Activated T-cell treated with anti-CD3 and anti-CD28 coated beads, Interleukin-2, amount 50 U/mL, for 48 hours (primary cell): ENCODE results near the gene NSRP1.
"Not testable (repeated sequence)": the region's sequence is repeated elsewhere in the genome, so short reads cannot be mapped to it uniquely, and the experiment has no call there.

ENCODE experiments used
- DNase-seq, 2 experiments: peaks; one replicate each; pipeline ENCODE4 v3.0.0-alpha.2; 2020

Gene NSRP1

DNA sequence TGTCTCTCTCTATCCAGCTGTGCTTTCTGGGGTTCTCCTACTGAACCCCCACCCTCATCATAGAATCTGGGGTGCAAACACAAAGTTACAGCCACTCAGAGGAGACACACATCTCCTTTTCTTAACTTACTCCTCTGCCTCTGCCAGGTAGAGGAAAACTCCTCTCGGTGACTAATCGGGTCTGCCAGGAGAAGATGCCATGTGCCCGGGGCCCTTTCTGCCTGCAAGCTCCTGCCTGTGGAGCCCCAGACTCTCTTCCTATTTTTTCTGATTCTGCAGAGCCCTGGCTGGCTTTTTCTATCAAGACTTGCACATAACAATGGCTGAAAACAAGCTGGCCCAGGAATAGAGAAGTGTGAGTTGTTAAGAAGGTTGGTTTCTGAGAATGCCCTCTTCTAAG lies 108.5 kb downstream of the NSRP1 start:
- DNase-seq: no peak

DNA sequence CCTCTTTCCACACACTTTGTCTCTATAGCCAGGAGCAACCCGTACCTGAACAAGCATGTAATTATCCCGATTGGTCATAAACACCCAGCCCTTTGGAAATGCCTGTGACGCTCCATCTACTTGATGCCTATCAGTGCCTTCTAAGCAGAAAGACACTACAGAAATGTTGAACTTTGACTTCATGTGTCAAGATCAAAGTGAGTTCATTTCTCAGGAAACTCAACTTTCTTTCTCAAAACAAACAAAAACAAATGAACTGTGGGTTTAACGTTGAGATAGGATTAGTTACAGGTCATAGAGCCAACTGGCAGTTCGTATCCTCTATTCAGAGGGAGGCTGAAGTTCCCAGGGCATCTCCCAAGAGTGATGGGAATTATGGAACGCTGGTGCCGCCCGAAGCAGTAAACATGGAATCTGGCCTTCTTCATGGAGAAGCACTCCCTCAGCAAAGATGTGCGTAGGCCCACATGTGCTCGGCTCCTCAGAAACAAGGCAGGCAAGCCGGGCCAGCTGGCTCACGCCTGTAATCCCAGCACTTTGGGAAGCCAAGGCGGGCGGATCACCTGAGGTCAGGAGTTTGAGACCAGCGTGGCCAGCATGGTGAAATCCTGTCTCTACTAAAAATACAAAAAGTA lies 109.4 kb downstream of the NSRP1 start:
- no peak for DNase-seq

DNA sequence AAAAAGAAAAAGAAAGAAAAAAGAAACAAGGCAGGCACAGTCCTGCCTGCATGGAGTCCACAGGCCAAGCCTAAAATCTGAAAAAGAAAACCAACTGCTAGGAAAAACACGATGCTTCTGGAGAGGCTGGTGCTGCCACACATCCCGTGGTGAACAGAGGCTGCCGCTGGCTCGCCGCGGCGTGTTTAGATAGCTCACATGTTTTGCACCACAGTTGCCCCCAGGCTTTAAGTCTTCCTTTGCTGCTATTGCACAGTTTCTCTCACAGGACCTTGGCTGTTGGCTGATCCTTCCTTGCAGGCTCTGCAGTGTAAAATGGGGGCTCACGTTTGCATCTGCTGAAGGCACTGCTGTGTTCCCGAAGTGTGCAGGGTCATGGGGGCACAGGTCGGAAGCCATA lies 110.3 kb downstream of the NSRP1 start:
- no peak for DNase-seq

DNA sequence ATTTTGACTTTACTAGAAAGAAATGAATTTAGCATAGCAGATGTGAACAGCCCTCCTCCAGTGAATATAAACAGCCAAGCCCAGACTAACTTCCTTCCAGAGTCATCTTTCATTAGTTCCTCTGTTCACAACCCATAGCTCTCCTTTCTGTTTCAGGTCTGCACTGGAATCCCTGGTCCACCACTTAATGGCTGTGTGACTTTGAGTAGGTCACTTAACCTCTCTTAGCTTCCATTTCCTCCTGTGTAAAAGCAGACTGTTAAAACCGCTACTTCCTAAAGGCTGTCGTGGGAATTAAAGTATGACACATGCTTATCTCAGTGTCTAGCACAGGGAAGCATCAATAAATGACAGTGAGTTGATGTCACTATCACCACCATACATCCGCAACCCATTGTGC lies 111.4 kb downstream of the NSRP1 start:
- DNase-seq: no peak

DNA sequence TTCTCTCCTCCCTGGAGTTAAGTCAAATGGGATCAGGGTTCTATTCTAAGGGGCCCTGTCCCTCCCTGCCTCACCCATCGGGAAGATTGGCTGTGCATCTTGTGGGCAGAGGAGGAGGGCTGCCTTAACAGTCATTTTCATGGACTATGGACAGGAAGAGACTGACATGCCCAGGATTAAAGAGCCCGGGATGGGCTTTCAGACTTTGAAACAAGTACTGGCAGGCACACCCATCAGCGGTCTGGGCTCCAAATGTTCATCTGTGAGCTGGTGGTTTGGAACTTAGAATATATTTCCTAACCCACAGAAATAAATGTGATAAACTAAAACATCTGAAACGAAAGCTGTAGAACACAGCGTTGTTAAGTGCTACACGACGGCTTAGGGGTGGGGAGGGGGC lies 112.4 kb downstream of the NSRP1 start:
- DNase-seq: no peak

DNA sequence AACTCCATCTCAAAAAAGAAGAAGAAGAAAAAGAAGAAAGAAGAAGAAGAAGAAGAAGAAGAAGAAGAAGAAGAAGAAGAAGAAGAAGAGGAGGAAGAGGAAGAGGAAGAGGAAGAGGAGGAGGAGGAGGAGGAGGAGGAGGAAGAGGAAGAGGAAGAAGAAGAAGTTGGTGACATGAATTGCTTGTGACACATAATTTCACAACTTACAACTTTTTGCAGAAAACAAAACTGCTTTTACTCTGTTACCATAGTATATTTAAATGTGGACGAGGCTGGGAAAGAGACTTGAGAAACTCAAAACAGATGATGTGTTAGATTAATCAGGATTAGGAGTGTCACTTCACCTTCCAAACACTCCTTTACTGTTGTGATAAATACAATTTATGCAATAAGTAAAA lies 113.4 kb downstream of the NSRP1 start:
- DNase-seq: not testable (repeated sequence)

DNA sequence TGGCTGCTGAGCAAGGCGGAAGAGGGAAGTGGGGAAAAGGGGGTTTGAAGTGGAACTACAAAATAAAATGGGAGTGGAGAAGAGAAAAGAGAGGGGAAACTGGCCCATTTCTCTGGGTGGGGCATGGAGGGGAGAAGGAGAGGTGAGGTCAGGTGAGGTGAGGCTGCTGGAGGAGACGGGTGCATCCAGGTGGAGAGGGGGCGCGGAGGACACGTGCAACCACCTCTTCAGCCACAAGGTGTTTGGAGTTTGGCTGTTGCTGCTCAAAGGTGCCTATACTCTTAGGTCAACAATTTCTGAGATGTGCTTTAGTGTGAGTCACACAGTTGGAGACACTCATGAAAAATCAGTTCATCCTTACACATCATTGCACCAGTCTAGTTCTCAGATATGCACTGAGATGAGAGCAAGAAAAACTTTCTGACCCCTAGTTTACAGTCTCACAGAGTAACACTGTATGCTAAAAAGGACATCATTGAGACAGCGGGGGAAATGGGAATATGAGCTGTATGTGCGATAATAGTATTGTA lies 114.0 kb downstream of the NSRP1 start:
- no peak for DNase-seq

DNA sequence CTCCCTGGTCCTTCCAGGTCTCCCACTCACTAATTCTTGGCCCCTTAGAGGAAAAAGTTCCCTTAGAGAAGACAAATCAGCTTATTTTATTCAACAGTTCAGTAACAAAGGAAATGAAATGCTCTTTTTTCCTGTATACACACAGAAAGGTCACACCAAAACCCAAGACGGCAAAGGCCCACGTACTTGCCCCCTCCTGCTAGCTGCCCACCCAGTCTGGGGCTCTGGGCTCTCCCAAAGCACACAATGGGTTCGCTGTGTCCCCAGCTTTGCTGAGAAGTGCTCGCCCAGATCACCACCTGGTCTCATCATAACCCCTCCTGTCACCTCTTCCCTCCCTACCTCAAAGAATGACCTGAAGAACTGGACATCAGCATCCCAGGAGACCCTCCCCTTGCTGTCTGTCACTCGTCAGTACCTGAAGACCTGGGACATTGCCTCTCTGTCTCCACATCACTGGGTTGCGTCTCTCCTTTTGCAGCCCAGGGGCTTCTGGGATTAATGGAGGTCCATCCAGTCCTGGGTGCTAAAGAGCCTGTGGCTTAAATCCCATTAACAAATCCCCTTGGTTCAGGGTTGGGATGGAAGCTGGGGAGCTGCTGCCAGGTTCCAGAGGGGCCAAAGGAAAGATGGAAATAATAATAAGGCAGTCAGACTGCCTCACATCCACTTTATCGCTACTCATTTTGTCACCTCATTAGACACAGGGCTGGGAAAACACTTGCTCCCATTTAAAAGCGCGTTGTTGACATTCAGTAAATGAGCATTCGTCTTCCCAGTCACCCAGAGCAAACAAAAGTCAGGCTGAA lies 115.6 kb downstream of the NSRP1 start:
- no peak for DNase-seq

DNA sequence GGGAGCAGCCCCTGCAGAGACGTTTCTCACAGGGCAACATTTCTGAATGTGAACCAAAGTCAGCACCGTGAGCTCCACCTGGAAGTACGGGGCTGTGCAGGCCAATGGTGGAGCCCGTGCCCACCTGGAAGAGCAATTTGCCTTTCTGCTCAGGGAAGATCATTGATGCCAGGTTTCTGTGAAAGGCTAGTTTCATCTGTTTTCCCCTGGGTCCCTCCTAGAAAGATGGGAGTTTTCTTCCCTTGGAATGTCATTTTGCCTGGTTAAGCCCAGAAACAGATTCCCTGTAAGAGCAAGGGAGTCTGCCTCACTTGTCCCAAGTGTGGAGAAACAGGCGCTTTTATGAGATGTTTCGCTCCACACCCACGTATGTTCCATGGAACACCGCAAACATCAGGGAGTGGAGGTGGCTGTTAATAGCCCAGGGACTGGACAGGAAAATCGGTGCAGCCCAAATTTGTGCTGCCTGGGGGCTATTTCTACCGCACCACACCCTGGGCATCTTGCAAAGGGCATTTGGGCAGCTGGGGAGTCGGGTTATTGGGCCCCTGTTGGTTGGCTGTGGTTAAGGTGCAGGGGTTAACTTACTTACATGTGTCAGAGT lies 116.3 kb downstream of the NSRP1 start:
- no peak for DNase-seq

DNA sequence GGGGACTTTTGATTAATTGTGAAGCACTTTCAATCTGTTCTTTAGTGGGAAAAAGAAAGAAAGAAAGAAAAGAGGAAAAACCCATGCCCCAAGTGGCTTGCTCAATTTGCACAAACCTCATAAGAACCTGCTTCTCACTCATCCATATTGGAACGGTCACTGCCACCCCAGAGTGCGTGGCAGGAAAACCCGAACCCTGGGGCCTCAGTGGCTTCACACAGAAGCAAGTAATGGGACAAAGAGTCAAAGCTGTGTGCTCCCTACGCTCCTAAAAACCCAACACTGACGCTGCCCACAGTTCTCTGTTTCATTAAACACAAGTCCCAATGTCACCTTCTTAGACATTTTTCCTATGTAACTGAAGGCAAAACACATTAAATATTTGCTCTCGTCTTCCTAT lies 117.7 kb downstream of the NSRP1 start:
- no peak for DNase-seq

DNA sequence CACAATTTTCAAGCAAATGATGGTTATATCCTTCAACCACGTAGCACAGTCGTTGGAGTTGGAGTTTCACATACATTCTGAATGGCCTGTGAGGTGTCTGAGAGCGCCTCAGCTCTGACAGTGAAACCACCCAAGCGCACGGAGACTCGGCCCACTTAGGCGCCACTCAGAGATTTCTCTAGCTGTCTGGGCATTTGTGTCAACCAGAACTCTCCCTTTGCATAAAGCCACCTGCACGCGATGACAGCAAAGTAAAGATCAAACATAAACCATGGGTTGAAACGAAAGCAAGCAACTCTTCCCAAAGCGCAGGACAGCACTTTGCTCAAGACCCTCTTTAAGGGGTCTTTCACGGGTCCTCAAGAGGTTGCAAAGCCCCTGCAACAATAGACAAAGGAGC lies 118.3 kb downstream of the NSRP1 start:
- DNase-seq: no peak

DNA sequence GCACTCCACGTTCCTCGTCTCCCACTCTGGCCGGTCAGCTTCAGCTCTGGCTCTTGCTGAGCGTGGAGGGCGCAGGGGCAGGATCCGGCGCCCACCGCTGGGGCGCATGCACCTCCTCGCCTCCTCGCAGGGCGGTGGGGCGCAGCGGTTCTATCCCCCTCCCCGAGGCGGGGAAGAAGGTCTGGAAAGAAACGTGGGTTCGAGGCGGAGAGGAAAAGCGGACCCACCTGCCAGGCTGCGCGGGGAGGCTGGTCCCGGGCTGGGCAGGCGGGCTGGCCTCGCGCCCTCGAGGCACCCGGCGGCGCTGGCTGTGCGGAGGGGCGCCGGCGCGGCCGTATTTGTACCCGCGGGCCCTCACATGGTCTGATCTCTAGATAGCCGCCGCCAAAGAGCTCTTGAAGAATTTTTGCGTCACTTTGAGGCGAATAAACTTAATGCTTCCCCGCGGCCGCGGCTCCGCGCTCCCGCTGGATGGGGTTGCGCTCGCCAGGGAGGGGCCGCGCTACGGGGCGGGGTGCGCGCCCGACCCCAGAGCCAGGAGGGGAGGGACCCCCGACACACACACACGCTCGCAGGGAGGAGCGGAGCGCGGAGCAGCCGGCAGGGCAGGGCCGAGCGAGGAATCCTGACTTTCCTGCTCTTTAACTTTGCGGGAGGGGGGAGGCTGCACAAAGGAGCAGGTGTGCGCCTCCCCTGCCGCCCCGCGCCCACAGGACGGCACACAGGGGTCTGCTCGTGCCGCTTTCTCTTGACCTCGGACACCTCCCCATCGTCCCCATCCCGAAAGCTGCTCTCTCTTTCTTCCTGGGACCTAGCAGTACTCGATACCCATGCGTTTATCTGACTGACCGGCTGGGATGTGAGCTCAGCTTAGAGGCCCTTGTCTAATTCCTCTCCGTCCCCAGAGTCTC lies 119.0 kb downstream of the NSRP1 start, which contains the start of gene SLC6A4:
Gene SLC6A4 (minus strand): TSS at position 312 of the 911 bp plus-strand sequence. CDS start 13,739 bp downstream, outside the sequence.
- peak in 1 of 2 experiments; percentile 28 for DNase-seq
